H9 (cell line): ENCODE data around the gene NEDD4L. TPM values are rescaled to one million over a fixed set of nuclear protein-coding genes. Genes with fewer than 3 reads are reported as not detected.

Source experiments
- DNase-seq: peaks from one replicate; pipeline ENCODE4 v3.0.0-alpha.2; 2017
- H2AFZ ChIP-seq: one replicate; pipeline ENCODE4 v1.6.1; 2013; ENCODE audit warnings: mild to moderate bottlenecking, low read length, control low read depth, moderate library complexity
- H2AK5ac ChIP-seq: 2 replicates; pipeline ENCODE4 v1.6.1; 2013; ENCODE audit warnings: low read length, control low read depth, mixed read lengths; ENCODE audit not compliant: insufficient read length
- H2BK120ac ChIP-seq: one replicate; pipeline ENCODE4 v1.6.1; 2013; ENCODE audit warnings: low read depth, mild to moderate bottlenecking, low read length, control low read depth, inconsistent platforms; ENCODE audit not compliant: poor library complexity, severe bottlenecking
- H2BK12ac ChIP-seq: 2 replicates; pipeline ENCODE4 v1.6.1; 2013; ENCODE audit warnings: low read length, control low read depth, mixed read lengths, low read depth; ENCODE audit not compliant: insufficient read length
- H2BK15ac ChIP-seq: 2 replicates; pipeline ENCODE4 v1.6.1; 2013; ENCODE audit warnings: low read depth, low read length, control low read depth
- H2BK20ac ChIP-seq: one replicate; pipeline ENCODE4 v1.6.1; 2013; ENCODE audit warnings: low read depth, mild to moderate bottlenecking, low read length, control low read depth, inconsistent platforms; ENCODE audit not compliant: poor library complexity, severe bottlenecking
- H2BK5ac ChIP-seq: 2 replicates; pipeline ENCODE4 v1.6.1; 2013; ENCODE audit warnings: low read length, control low read depth, mixed read lengths; ENCODE audit not compliant: insufficient read length
- H3K14ac ChIP-seq: 2 replicates; pipeline ENCODE4 v1.6.1; 2013; ENCODE audit warnings: low read length, control low read depth; ENCODE audit not compliant: insufficient read depth
- H3K18ac ChIP-seq: 2 replicates; pipeline ENCODE4 v1.6.1; 2013; ENCODE audit warnings: low read depth, mild to moderate bottlenecking, mixed read lengths, low read length, control low read depth; ENCODE audit not compliant: insufficient read length
- H3K23ac ChIP-seq: 2 replicates; pipeline ENCODE4 v1.6.1; 2013; ENCODE audit warnings: low read length, control low read depth, mixed read lengths, low read depth; ENCODE audit not compliant: insufficient read length
- H3K23me2 ChIP-seq: 2 replicates; pipeline ENCODE4 v1.6.1; 2013; ENCODE audit warnings: low read depth, mild to moderate bottlenecking, mixed read lengths, low read length, control low read depth; ENCODE audit not compliant: insufficient read length, poor library complexity, severe bottlenecking
- H3K27ac ChIP-seq: 2 replicates; pipeline ENCODE4 v1.5.1; 2013; ENCODE audit warnings: low read length, control low read depth, mixed read lengths, low read depth; ENCODE audit not compliant: insufficient read length
- H3K27me3 ChIP-seq: 2 replicates; pipeline ENCODE4 v1.6.1; 2013; ENCODE audit warnings: low read length, control low read depth, inconsistent platforms; ENCODE audit not compliant: insufficient read depth
- H3K4ac ChIP-seq: 2 replicates; pipeline ENCODE4 v1.6.1; 2013; ENCODE audit warnings: low read depth, mild to moderate bottlenecking, control low read depth, inconsistent platforms, low read length, moderate library complexity
- H3K4me1 ChIP-seq: 2 replicates; pipeline ENCODE4 v1.6.1; 2013; ENCODE audit warnings: low read length, control low read depth, inconsistent platforms; ENCODE audit not compliant: insufficient read depth
- H3K4me2 ChIP-seq: 2 replicates; pipeline ENCODE4 v1.6.1; 2013; ENCODE audit warnings: low read length, control low read depth, mixed read lengths; ENCODE audit not compliant: insufficient read length, insufficient read depth
- H3K56ac ChIP-seq: 2 replicates; pipeline ENCODE4 v1.6.1; 2013; ENCODE audit warnings: low read depth, mild to moderate bottlenecking, mixed read lengths, low read length, control low read depth; ENCODE audit not compliant: insufficient read length
- H3K79me1 ChIP-seq: 2 replicates; pipeline ENCODE4 v1.6.1; 2013; ENCODE audit warnings: low read depth, mild to moderate bottlenecking, moderate library complexity, low read length, control low read depth, inconsistent platforms; ENCODE audit not compliant: insufficient read depth, poor library complexity, severe bottlenecking
- H3K79me2 ChIP-seq: 2 replicates; pipeline ENCODE4 v1.6.1; 2013; ENCODE audit warnings: low read length, control low read depth, inconsistent platforms; ENCODE audit not compliant: insufficient read depth
- H3K9ac ChIP-seq: 2 replicates; pipeline ENCODE4 v1.6.1; 2013; ENCODE audit warnings: low read length, control low read depth, mixed read lengths; ENCODE audit not compliant: insufficient read length; ENCODE audit errors: extremely low read depth
- H3K9me3 ChIP-seq: one replicate; pipeline ENCODE4 v1.6.1; 2013; ENCODE audit warnings: low read depth, low read length, inconsistent platforms; ENCODE audit not compliant: control insufficient read depth
- H3T11ph ChIP-seq: one replicate; pipeline ENCODE4 v1.6.1; 2013; ENCODE audit warnings: mild to moderate bottlenecking, low read length, control low read depth, inconsistent platforms
- H4K20me1 ChIP-seq: one replicate; pipeline ENCODE4 v1.6.1; 2013; ENCODE audit not compliant: control insufficient read depth, insufficient read length, insufficient read depth
- H4K5ac ChIP-seq: 2 replicates; pipeline ENCODE4 v1.6.1; 2013; ENCODE audit warnings: low read depth, mild to moderate bottlenecking, mixed read lengths, low read length, control low read depth; ENCODE audit not compliant: insufficient read length
- H4K8ac ChIP-seq: replicated peaks from 2 replicates; pipeline ENCODE4 v1.6.1; 2013; ENCODE audit warnings: low read length, control low read depth, mixed read lengths, low read depth; ENCODE audit not compliant: insufficient read length
- H4K91ac ChIP-seq: 2 replicates; pipeline ENCODE4 v1.6.1; 2013; ENCODE audit warnings: low read depth, mild to moderate bottlenecking, moderate library complexity, mixed read lengths, low read length, control low read depth; ENCODE audit not compliant: insufficient read length
- H3K27ac Mint-ChIP-seq, 3 experiments: 2 replicates in 2 of 3; 3 replicates in 1 of 3; pipeline ENCODE4 v1.8.0; 2020 to 2021; ENCODE audit warnings: mixed read lengths in 3 of 3, mild to moderate bottlenecking in 1 of 3, moderate library complexity in 1 of 3
- H3K27me3 Mint-ChIP-seq: 2 replicates; pipeline ENCODE4 v1.8.0; 2021; ENCODE audit warnings: low read depth, mild to moderate bottlenecking, moderate library complexity, mixed read lengths
- H3K36me3 Mint-ChIP-seq, 3 experiments: 2 replicates in 2 of 3; 3 replicates in 1 of 3; pipeline ENCODE4 v1.8.0; 2020 to 2021; ENCODE audit warnings: low read depth in 3 of 3, mixed read lengths in 3 of 3; ENCODE audit not compliant: insufficient read depth in 1 of 3
- H3K4me1 Mint-ChIP-seq, 2 experiments: 2 replicates each; pipeline ENCODE4 v1.8.0; 2020; ENCODE audit warnings: mixed read lengths in 2 of 2
- H3K4me3 Mint-ChIP-seq, 2 experiments: 2 replicates in 1 of 2; 3 replicates in 1 of 2; pipeline ENCODE4 v1.8.0; 2020 to 2021; ENCODE audit warnings: mild to moderate bottlenecking in 2 of 2, mixed read lengths in 2 of 2, moderate library complexity in 1 of 2
- H3K9me3 Mint-ChIP-seq, 2 experiments: 2 replicates in 1 of 2; 3 replicates in 1 of 2; pipeline ENCODE4 v1.8.0; 2020; ENCODE audit warnings: mild to moderate bottlenecking in 2 of 2, mixed read lengths in 2 of 2, moderate library complexity in 1 of 2
- WGBS: extraction: QIAGEN DNeasy Blood & Tissue Kit; methylation state at CpG from one replicate; pipeline ENCODE4 v1.1.7; 2013; ENCODE audit warnings: missing lambda C conversion rate, low lambda C conversion rate, mixed read lengths; ENCODE audit not compliant: insufficient read length; ENCODE audit errors: extremely low coverage; 5-methylcytosine and 5-hydroxymethylcytosine counted together
- total RNA-seq: library from RNA; stranded (reverse); gene quantifications from 2 replicates; pipeline ENCODE4 v1.2.1, GENCODE V29; 2021
- TF ChIP-seq, protein P1 (sequence below): fragments of 200-600 bp; sonication (generic); conservative IDR thresholded peaks from 3 replicates; pipeline ENCODE4 v1.8.0; 2021; ENCODE audit warnings: antibody characterized with exemption, mild to moderate bottlenecking

Gene NEDD4L
- total RNA-seq, 1 experiment from 2014 or later: 76.3 TPM

DNA sequence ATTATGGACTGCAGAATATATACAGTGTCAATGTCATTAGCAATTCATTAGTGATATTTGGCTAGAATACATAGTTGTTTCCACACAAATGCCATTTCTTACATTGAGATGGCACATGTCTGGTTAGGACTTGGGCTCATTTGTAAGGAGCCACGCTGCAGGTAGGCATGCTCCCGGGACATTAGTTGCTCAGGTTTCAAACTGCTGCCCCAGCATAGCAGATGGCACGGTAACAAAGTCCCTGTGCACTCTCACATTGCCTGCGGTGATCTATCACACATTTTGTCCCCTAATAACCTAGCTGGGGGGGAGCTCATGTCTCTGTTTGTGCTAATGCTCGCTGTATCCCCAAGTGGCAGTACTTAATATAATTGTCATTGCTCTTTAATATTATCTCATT lies 185.1 kb downstream of the NEDD4L start:
- Histone ChIP-seq H3K9me3 (no peaks in the 10 kb centered on the region), H3K4me1 (peaks cover 18% of the 10 kb centered on the region; the same call in 1 of the 2 replicates), H3K27me3 (no peaks in the 10 kb centered on the region), H4K20me1 (no peaks in the 10 kb centered on the region), H3K18ac (no peak overlapping the region), H4K8ac (no peak overlapping the region), H2BK20ac (no peak overlapping the region), H3T11ph (no peak overlapping the region), H3K14ac (peak overlapping the region; percentile 49; the same call in 1 of the 2 replicates), H3K79me1 (peaks cover 3% of the 10 kb centered on the region), H3K79me2 (peaks cover 20% of the 10 kb centered on the region; the same call in 1 of the 2 replicates), H3K23ac (no peak overlapping the region), H3K27ac (no peak overlapping the region), H4K5ac (no peak overlapping the region), H3K4ac (no peak overlapping the region), H2AK5ac (no peak overlapping the region), H2BK120ac (no peak overlapping the region), H2BK5ac (no peak overlapping the region), H3K4me2 (no peak overlapping the region), H3K23me2 (no peaks in the 10 kb centered on the region), H2BK12ac (no peak overlapping the region), H3K9ac (peak overlapping the region; percentile 22), H3K56ac (no peak overlapping the region), H2BK15ac (no peak overlapping the region), H2AFZ (no peak overlapping the region), H4K91ac (no peak overlapping the region)
- WGBS: no CpG with 5 or more reads among the region's 5 CpGs
- TF ChIP-seq, protein P1, sequence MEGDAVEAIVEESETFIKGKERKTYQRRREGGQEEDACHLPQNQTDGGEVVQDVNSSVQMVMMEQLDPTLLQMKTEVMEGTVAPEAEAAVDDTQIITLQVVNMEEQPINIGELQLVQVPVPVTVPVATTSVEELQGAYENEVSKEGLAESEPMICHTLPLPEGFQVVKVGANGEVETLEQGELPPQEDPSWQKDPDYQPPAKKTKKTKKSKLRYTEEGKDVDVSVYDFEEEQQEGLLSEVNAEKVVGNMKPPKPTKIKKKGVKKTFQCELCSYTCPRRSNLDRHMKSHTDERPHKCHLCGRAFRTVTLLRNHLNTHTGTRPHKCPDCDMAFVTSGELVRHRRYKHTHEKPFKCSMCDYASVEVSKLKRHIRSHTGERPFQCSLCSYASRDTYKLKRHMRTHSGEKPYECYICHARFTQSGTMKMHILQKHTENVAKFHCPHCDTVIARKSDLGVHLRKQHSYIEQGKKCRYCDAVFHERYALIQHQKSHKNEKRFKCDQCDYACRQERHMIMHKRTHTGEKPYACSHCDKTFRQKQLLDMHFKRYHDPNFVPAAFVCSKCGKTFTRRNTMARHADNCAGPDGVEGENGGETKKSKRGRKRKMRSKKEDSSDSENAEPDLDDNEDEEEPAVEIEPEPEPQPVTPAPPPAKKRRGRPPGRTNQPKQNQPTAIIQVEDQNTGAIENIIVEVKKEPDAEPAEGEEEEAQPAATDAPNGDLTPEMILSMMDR: no peak
- H3K4me1 Mint-ChIP-seq: peaks cover 70 to 73% of the 10 kb centered on the region in 2 experiments
- DNase-seq: no peak
- peaks cover 0 to 2% of the 10 kb centered on the region in 2 experiments; a peak in 1 of 5 replicates for H3K9me3 Mint-ChIP-seq
- H3K27ac Mint-ChIP-seq: no peak overlapping the region
- peaks cover 2 to 7% (median 3%) of the 10 kb centered on the region in 3 experiments; a peak in 2 of 7 replicates for H3K36me3 Mint-ChIP-seq
- H3K27me3 Mint-ChIP-seq: no peaks in the 10 kb centered on the region
- no peak overlapping the region; a peak in 2 of 5 replicates for H3K4me3 Mint-ChIP-seq
